Hypothalamus (tissue), 51 donors: ENCODE data around the gene PHAF1.

Experiments used
- DNase-seq, 51 donors: peaks; one replicate each; lab custom pipeline; 2025; lab: John Stamatoyannopoulos, UW

PHAF1 gene

DNA sequence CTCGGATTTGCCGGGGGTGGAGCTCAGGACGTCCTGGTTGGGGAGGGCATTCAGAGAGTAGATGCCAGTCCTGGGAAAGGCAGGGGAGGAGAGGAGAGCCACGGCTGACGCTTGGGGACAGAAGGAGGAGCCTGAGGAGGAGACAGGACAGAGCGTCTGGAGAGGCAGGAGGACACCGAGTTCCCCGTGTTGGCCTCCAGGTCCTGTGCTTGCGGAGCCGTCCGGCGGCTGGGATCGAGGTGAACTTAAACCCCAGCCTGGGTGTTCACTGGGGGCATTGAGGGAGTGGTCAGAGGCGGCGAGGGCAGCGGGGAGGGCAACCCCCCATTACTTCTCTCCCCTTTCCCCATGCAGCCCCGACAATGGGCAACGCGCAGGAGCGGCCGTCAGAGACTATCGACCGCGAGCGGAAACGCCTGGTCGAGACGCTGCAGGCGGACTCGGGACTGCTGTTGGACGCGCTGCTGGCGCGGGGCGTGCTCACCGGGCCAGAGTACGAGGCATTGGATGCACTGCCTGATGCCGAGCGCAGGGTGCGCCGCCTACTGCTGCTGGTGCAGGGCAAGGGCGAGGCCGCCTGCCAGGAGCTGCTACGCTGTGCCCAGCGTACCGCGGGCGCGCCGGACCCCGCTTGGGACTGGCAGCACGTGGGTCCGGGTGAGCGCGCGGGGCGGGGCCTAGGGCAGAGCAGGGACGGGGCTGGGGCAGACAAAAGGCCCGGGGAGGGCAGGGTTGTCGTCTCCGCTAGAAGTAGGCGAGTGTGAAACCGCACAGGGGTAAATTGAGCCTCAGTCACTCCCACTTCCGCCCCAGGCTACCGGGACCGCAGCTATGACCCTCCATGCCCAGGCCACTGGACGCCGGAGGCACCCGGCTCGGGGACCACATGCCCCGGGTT lies 64.3 kb downstream of the PHAF1 start:
- DNase-seq = peak in 48 of 51 donors; percentile 35 to 91 (median 74)

DNA sequence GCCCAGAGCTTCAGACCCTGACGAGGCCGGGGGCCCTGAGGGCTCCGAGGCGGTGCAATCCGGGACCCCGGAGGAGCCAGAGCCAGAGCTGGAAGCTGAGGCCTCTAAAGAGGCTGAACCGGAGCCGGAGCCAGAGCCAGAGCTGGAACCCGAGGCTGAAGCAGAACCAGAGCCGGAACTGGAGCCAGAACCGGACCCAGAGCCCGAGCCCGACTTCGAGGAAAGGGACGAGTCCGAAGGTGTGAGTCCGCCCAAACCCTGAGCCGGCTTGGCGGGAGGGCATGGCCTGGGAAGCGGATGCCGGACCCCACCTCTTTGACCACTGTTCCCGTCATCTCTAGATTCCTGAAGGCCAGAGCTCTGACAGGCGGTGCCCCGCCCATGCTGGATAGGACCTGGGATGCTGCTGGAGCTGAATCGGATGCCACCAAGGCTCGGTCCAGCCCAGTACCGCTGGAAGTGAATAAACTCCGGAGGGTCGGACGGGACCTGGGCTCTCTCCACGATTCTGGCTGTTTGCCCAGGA lies 65.0 kb downstream of the PHAF1 start:
- DNase-seq = peak in 2 of 51 donors; percentile 23 to 27

DNA sequence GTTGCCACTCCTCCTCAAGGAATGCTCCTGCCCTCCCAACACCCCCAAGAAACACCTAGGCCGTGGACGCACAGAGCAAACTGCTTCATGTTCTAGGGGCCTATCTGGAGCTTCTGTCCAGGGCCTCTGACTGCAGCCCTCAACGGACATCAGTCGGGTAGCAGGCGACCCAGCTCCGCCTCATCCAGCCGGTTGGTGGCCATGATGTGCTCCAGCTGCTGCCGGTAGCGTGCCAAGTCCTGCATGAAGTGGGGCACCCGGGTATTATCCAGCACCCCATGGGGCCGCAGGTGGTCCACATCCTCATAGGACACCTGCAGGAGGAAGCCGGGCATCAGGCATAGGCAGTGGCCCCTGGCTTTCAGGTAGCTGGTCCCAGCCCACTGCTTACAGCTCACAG lies 66.9 kb downstream of the PHAF1 start:
- DNase-seq = no peak

DNA sequence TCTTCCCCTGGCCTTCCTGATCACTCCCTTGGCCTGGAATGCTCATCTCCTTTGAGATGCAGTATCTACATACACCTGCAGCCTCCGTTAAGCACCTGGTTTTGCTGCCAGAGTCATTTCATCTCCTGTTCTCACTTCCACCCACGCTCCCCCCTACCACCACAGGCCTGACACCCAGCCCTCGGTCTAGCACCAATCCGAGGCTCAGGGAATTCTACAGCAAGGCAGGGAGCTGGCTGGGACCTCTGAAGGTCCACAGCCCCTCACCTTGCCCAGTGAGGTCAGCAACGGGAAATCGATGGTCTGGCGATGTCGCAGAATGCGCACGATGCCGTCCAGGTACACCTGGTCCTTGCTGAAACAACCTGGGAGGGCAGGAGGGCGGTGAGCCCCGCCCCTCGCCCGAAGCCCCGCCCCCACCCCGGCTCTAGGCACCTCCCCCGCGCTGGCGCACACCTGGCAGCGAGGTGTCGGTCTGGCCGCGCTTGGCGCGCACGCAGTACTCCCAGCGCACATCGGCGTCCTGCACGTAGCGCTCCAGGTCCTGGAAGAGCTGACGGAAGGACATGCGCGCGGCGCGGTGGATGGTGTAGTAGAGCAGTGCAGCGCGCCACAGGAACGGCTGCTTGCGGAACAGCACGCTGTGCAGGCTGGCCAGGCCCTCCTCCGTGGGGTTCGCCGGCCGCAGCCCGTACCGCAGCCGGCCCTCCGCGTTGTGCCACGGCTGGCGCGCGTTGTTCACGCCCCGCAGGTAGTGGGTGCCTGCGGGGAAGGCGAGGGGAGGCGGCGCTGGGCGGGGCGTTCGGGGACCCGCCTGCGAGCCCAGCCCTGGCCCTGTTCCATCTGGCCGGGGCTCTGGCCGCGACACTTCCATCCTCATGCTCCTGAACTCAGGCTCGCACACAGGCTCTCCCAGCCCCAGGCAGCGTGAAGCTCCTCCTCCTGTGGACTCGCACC lies 68.3 kb downstream of the PHAF1 start:
- DNase-seq = peak in 17 of 51 donors; percentile 10 to 53 (median 34)

DNA sequence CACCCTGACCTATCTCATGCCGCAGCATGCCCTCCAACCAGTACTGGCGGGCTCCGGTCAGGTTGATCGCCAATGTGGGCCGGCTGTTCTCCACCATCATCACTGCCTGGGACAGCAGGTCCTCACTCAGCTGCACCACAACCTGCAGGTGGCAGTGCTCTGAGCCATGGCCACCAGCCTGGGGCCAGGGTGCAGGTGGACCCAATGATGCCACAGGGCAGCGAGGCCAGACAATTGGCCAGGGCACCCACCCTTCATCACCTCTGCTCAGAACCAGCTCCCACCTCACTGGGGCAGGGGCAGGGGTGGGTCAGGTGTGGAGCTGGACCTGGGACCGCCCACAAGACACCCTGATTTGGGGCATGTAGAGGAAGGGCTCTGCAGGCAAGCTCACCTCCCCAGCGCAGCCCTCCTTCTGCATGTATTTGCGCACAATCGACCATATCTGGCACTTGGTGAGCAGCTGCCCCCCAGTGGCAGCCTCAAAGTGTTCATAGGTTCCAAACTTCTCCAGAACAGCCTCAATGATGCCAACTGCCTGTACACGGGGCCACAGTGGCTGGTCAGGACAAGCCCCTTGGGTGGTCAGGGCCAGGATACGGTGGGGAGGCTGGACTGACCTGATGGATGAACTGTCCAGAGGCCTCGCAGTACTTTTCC lies 69.8 kb downstream of the PHAF1 start:
- DNase-seq = no peak

DNA sequence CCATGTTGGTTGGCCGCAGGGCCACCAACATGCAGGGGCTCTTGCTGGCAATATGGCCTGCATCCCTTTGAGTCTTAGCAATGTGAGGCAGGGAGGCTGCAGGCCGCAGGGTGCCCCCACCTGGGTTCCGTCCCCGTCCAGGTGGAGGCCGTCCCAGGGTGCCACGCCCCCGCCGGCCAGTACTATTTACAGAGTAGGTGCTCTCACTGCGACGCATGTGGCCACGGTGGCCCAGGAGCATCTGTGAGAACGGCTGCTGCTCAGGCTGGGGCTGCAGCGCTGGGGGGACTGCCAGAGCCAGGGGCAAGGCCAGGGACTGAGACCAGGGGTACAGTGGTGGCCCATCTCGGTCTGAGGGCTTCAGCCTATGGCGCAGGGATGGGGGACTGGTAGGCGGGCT lies 70.4 kb downstream of the PHAF1 start:
- no peak for DNase-seq

DNA sequence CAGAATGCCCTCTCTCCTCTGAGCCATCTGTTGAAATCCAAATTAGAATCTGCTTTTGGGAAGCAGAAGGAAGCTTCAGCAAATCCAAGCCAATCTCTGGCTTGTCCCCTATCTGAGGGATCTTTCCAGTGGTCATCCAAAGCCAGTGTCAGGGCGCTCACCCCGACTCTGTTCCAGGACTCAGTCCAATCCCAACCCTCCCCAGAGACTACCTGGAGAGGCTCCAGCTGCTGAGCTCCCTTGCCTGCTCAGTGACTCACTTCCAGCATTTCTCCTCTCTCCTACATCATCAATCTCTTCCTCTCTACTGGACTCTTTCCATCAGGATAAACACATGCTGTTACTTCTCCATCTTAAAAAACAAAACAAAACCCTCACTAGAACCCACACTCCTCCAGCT lies 71.6 kb downstream of the PHAF1 start:
- peak in 5 of 51 donors; percentile 11 to 36 (median 13) for DNase-seq

DNA sequence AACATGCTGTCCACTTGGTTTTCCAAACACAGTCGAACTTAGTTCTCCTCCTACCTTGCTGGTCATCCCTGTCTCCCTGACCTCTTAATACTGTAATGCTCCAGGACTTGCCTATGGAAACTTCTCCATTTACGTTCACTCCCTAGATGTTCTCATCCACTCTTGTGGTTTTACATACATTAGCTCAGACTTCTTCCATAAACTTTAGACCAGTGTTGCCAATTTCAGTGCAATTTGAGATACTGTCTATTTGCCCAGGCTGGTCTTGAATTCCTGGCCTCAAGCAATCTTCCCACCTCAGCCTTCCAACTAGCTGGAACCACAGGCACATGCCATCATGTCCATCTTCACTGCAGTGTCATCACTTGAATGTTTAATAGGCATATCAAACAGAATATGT lies 72.5 kb downstream of the PHAF1 start:
- no peak for DNase-seq

DNA sequence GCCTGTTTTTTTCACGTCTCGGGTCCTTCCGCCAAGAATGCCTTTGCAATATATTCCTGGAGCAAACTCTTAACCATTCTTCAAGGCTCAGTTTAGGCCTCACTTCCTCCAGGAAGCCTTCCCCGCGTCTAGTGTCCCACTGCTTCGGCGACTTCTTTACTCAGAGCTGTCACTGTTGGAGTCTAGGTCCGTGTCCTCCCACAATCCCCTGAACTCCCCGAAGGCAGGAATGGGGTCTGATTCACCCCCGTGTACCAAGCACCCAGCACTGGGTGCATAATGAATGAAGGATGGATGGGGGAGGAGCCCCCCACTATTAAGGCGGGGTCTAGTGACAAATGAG lies 73.5 kb downstream of the PHAF1 start:
- DNase-seq = no peak

DNA sequence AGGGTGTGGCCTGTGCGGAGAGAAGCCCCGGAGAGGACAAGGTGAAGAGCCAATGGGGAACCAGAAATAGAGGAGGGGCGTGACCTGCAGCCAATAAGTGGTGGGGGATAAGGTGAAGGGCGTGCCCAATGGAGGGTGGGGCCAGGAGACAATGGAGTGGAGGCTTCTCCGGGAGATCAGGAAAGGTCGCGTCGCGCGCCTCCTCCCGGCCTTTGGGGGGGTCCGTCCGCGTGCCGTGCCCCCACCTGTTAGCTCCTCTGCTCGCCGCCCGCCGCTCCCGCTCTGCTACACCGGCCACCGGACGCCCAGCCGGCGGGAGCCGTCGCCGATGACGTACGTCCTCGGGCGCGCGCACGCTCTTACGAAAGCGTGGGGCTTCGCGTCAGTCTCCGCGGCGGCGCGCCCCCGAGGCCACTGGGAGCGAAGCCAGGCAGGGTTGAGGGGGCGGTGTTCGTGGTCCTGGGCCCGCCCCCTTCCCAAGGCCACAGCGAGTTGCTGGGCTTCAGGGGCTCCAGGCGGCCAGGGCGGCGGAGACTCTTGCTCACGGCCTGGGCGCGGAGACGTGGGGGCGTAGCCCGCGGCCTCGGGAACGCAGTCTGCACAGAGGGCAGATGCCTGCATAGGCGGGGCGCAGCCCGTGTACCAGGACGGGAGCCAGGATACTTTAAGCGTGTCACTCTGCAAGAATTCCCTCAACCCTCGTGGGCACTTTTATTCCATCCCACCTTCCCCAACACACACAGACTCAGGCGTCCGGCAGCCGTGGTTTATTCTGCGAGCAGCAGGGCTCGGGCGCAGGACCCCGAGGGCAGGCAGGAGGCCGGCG lies 74.1 kb downstream of the PHAF1 start, which contains the start of gene MATCAP1:
TSS of gene MATCAP1 (minus strand) at position 337 of the 826 bp plus-strand sequence. CDS start 3,353 bp downstream, outside the sequence.
- peak; percentile 76 to 98 (median 92) for DNase-seq

DNA sequence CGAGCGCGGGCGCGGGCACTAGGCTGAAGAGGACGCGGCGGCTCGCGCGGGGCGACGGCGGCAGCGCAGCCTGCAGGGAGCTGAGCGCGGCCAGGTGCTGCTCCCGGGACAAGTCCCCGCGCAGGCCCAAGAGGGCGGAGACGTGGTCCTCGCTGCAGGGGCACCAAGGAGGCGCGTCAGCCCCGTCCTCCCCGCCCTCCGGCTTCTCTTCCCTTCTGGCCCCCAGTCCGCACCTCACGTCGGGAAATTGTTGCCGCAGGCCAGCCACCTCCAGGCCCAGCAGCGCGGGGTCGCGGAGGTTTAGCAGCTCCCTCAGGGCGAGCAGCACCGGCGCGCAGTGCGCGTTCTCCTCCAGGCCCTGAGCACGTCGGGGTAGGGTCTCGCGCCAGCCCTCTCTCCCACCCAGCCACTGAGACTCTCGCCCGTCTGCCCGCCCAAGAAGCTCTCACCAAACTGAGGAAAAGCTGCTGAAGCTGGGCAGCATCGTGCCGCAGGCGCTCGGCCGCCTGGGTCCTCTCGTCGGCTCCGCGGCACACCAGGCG lies 74.8 kb downstream of the PHAF1 start:
- DNase-seq = peak in 4 of 51 donors; percentile 26 to 62 (median 43)

DNA sequence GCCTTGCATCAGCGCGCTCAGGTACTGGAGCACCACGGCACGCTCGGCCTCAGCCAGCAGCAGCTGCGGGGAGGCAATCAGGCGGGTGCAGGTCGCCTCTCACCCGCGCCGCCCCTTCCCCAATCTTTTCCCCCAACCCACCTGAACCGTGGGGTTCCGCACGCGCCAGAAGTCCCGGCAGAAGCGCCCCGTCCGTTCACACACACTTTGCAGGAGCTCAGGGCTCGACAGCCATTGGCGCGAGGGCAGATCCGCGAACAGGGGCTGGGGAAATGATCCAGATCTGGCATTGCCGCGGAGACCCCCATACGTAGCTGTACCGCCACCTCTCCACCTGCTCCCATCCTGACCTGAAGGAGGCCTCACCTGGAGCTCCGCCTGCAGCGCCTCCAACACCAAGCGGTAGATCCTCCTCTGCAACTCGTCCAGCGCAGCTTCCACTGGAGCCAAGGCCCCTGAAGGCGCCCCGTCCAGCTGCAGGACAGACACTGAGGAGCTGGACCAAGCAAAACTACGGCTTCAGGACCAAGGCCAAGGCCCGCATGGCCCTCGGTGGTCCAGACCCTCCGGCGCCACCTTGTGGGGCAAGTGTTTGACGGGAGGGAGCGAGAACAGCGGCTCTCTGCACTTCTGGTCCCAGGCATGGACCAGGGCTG lies 75.4 kb downstream of the PHAF1 start:
- DNase-seq = peak; percentile 5 to 88 (median 67)

DNA sequence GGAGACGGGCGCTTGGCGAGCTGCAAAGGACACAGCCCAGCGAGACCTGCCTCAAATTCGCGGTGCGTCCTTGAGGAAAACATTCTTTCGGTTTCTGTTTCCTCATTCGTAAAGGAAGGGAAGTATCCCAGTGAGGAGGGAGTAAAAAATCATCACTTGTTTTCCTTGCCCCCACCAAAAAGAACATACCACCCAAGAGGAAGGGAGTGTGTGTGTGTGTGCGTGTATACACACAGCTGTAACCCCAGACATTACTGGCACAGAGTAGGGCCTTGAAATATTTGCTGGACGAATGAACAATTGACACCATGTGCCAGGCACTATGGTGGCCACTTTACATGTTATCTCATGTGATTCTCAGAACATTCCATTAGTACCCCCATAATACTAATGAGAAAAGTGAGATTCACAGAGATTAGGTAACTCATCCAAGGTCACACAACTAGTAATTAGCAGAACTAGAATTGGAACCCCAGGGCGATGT lies 76.0 kb downstream of the PHAF1 start:
- DNase-seq = no peak

DNA sequence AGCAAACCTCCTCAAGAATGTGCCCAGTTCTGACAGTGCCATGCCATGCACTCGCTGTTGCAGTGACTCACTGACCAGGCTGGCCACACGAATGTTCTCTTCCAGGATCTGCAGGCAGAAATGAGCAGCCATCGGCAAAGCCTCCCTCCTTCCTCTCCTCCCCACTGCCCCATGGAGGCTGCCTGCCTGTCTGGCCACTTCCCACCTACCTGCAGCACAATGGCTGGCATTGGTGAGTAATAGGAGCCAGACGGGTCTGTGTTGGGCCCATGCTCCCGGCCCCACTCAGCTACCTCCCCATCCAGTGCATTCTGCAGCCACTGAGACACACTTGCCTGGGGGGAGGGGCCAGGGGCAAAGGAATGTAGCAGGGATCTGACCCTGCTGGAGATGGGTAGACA lies 76.8 kb downstream of the PHAF1 start:
- DNase-seq = no peak

DNA sequence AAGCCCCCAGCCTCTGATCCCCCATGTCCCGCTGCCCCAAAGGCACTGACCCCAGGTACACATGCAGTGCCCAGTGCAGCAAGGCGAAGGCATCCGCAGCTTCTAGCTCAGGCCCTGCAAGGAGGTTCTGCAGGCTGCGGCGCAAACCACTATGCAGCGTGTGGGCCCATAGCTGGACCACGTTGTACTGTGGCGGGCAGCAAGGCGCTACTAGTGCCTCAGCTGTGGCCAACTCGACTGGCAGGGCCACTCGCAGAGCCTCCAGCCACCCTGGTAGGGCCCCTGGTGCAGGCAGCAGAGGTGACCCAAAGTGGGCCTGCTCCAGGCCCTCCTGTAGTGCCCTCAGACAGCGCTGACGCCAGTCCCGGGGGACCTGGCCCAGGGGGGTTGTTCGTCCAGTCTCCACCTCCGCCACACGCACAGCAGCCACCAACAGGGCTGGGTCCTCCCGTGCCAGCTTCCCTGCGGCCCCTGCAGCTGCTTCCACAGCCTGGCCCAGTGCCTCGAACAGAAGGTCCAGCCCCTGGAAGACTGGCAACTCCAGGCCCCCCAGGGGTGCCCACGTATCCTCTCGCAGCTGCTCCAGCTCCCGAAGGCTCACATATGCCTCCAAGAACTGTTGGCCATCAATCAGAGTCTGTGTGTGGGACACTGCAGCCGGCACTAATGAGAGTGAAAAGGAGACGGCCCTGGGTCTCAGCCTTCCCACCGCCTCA lies 77.6 kb downstream of the PHAF1 start:
- DNase-seq = no peak

DNA sequence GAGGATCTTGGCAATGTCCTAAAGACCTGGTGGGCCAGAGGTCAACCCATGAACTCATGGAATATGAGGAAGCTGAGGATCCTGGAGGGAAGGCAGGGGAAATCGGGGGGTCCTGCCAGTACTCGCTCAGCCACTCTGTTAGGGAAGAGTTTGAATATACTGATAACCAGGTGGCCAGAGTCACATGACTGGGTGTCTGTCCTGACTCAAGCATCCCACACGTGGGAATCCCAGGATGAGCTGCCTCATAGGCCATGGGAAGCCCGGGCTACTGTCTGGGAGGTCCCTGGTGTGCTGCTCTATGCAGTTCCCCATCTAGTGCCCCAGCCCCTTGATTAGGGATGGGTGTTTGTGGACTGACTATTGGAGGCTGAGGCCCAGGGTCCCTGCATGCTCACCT lies 78.6 kb downstream of the PHAF1 start:
- DNase-seq = no peak

DNA sequence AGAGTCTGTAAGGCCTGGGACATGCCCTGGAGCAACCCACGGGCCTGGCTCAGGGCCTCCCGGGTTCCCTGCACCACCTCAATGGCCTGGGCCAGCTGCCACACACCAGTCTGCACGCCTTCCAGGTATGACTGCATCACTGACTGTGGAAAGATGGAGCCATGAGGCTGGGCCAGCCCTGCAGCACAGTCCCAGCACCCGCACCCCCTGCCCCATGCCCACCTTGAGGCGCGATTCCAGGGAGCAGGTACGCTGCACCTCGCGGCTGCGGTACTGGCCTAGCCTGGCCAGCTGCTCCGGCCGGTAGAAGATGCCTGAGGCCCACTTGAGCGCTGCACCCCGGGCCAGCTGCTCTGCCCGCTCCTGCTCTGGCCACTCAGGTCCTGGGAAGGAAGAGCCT lies 79.1 kb downstream of the PHAF1 start:
- DNase-seq = no peak

DNA sequence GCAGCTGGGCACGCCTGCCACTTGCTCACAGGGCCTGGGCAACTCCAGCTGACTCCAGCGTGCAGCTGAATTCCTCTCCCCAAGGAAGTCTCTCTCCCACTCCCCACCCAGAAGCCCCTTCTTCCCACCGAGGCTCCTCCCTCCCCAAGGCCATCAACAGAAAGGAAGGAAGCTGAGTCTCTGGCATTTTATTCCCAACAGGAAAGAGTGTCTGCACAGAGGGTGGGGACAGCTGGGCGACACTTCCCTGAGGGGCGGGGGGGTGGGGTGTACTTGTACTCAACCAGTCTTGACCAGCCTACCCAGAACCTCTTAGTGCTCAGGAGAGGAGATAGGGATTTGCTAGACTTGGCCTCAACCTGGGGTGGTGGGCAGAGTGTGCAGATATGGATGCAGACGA lies 80.3 kb downstream of the PHAF1 start, which contains the start of gene EXOC3L1:
TSS of gene EXOC3L1 (minus strand) at position 96 of the 400 bp plus-strand sequence. CDS start 460 bp downstream, outside the sequence.
- no peak for DNase-seq
